ENCODE measurements around the gene RNF128. TPM values are rescaled to one million over a fixed set of nuclear protein-coding genes. Genes with fewer than 3 reads are reported as not detected.

RNF128 gene
- total and polyA plus RNA-seq, 4 donors, result 23.1 to 60.4 (median 43.5) TPM

DNA sequence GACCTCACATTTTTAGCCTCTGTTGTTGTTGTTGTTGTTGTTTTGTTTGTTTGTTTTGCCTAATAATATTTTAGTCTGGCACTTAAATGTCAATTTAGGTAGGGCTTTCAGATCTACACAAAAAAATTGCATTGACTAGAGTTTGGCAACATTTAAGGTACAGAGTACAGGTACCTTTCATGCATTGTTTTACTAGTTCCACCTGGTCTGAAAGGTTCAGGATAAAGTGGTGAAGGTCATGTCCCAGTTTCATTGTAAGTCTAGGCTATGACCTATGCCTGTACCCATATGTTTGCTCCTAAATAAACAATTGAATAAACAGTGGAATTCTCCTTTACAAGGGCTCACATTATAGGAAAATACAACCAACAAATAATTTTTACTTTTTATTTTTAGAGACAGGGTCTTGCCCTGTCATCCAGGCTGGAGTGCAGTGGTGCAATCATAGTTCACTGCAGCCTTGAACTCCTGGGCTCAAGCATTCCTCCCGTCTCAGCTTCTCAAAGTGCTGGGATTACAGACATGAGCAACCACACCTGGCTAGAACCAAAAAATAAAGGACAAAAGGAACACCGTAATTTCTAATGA is 13.8 kb downstream of the RNF128 start:
- Histone ChIP-seq H3K4me3 (ENCODE audit: low read depth in 1 of 3, low read length in 3 of 3) (no peak overlapping the region), H3K4me1 (ENCODE audit: control insufficient read depth in 4 of 4, insufficient read depth in 4 of 4, low read length in 3 of 4) (peaks cover 0 to 6% (median 6%) of the 10 kb centered on the region in 4 donors), H3K36me3 (ENCODE audit: control insufficient read depth in 4 of 4, insufficient read depth in 3 of 4, low read depth in 1 of 4, low read length in 3 of 4) (no peaks in the 10 kb centered on the region), H3K9me3 (ENCODE audit: control insufficient read depth in 4 of 4, low read length in 3 of 4) (no peaks in the 10 kb centered on the region), H3K27ac (ENCODE audit: low read depth in 1 of 2, low read length in 2 of 2) (no peak overlapping the region), H3K9ac (ENCODE audit: low read depth in 1 of 2, low read length in 2 of 2) (no peak overlapping the region), H3K27me3 (ENCODE audit: control insufficient read depth in 4 of 4, insufficient read depth in 4 of 4, low read length in 3 of 4) (no peaks in the 10 kb centered on the region)
- 32% methylated on average over 2 of the region's 2 CpGs for WGBS
- no peak for DNase-seq (ENCODE audit: low spot score)
- TF ChIP-seq RXRA (IDR thresholded peaks at IDR 0.05) (peak; percentile 28 to 55), YY1 (IDR thresholded peaks at IDR 0.05) (no peak), JUND (IDR thresholded peaks at IDR 0.05) (no peak), SP1 (IDR thresholded peaks at IDR 0.05) (no peak), FOXA2 (IDR thresholded peaks at IDR 0.05) (no peak), HNF4A (conservative IDR thresholded peaks at IDR 0.05) (peak; percentile 34 to 66)
- TF ChIP-seq, protein P1, sequence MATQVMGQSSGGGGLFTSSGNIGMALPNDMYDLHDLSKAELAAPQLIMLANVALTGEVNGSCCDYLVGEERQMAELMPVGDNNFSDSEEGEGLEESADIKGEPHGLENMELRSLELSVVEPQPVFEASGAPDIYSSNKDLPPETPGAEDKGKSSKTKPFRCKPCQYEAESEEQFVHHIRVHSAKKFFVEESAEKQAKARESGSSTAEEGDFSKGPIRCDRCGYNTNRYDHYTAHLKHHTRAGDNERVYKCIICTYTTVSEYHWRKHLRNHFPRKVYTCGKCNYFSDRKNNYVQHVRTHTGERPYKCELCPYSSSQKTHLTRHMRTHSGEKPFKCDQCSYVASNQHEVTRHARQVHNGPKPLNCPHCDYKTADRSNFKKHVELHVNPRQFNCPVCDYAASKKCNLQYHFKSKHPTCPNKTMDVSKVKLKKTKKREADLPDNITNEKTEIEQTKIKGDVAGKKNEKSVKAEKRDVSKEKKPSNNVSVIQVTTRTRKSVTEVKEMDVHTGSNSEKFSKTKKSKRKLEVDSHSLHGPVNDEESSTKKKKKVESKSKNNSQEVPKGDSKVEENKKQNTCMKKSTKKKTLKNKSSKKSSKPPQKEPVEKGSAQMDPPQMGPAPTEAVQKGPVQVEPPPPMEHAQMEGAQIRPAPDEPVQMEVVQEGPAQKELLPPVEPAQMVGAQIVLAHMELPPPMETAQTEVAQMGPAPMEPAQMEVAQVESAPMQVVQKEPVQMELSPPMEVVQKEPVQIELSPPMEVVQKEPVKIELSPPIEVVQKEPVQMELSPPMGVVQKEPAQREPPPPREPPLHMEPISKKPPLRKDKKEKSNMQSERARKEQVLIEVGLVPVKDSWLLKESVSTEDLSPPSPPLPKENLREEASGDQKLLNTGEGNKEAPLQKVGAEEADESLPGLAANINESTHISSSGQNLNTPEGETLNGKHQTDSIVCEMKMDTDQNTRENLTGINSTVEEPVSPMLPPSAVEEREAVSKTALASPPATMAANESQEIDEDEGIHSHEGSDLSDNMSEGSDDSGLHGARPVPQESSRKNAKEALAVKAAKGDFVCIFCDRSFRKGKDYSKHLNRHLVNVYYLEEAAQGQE (IDR thresholded peaks at IDR 0.05), result no peak

DNA sequence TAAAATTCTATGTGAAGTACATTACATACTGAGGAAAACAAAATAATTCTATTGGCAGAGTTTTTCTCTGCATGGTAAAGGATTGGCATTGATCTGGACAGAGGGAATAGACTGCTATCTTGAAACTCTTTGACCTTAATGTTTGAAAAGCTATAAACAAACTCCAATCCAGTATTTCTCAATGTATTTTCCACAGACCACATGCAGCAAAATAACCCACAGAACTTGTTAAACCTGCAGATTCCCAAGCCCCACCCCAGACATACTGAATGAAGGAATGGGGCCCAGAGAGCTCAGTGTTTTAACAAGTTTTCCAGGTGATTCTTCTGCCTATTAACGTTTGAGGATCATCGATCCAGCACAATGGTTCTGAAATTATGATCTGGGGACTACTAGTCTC is 15.7 kb downstream of the RNF128 start:
- Histone ChIP-seq H3K27ac (ENCODE audit: low read depth in 1 of 2, low read length in 2 of 2) (no peak overlapping the region), H3K9me3 (ENCODE audit: control insufficient read depth in 4 of 4, low read length in 3 of 4) (no peaks in the 10 kb centered on the region), H3K9ac (ENCODE audit: low read depth in 1 of 2, low read length in 2 of 2) (no peak overlapping the region), H3K4me3 (ENCODE audit: low read depth in 1 of 3, low read length in 3 of 3) (no peak overlapping the region), H3K4me1 (ENCODE audit: control insufficient read depth in 4 of 4, insufficient read depth in 4 of 4, low read length in 3 of 4) (peaks cover 0 to 6% (median 6%) of the 10 kb centered on the region in 4 donors), H3K27me3 (ENCODE audit: control insufficient read depth in 4 of 4, insufficient read depth in 4 of 4, low read length in 3 of 4) (no peaks in the 10 kb centered on the region), H3K36me3 (ENCODE audit: control insufficient read depth in 4 of 4, insufficient read depth in 3 of 4, low read depth in 1 of 4, low read length in 3 of 4) (no peaks in the 10 kb centered on the region)
- 32% methylated on average over 2 of the region's 2 CpGs for WGBS
- peak in 1 of 2 donors; percentile 21 for TF ChIP-seq HNF4A (conservative IDR thresholded peaks at IDR 0.05)
- TF ChIP-seq, protein P2, sequence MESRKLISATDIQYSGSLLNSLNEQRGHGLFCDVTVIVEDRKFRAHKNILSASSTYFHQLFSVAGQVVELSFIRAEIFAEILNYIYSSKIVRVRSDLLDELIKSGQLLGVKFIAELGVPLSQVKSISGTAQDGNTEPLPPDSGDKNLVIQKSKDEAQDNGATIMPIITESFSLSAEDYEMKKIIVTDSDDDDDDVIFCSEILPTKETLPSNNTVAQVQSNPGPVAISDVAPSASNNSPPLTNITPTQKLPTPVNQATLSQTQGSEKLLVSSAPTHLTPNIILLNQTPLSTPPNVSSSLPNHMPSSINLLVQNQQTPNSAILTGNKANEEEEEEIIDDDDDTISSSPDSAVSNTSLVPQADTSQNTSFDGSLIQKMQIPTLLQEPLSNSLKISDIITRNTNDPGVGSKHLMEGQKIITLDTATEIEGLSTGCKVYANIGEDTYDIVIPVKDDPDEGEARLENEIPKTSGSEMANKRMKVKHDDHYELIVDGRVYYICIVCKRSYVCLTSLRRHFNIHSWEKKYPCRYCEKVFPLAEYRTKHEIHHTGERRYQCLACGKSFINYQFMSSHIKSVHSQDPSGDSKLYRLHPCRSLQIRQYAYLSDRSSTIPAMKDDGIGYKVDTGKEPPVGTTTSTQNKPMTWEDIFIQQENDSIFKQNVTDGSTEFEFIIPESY (IDR thresholded peaks at IDR 0.05), result no peak
- no peak for DNase-seq (ENCODE audit: low spot score)

DNA sequence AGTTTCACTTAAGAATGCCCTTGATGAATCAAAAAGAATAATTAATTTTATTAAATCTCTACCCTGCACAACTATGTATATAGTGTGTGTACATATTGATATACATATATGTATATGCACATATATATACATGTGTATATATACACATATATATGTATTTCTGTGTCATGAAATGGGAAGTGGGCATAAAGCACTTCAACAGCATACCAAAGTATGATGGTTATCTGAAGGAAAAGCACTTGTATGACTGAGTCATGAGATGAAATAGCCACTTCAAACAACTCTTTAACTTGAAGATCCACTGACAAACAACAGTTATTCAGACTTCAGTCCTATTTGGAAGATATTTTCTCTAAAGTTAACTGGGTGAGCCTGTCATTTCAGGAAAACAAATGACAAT is 16.3 kb downstream of the RNF128 start:
- H3K36me3 ChIP-seq (ENCODE audit: control insufficient read depth in 4 of 4, insufficient read depth in 3 of 4, low read depth in 1 of 4, low read length in 3 of 4), result no peaks in the 10 kb centered on the region
- no peaks in the 10 kb centered on the region for H3K27me3 ChIP-seq (ENCODE audit: control insufficient read depth in 4 of 4, insufficient read depth in 4 of 4, low read length in 3 of 4)
- no peak overlapping the region for H3K27ac ChIP-seq (ENCODE audit: low read depth in 1 of 2, low read length in 2 of 2)
- H3K9me3 ChIP-seq (ENCODE audit: control insufficient read depth in 4 of 4, low read length in 3 of 4), result no peaks in the 10 kb centered on the region
- H3K9ac ChIP-seq (ENCODE audit: low read depth in 1 of 2, low read length in 2 of 2), result no peak overlapping the region
- DNase-seq (ENCODE audit: low spot score), result no peak
- H3K4me3 ChIP-seq (ENCODE audit: low read depth in 1 of 3, low read length in 3 of 3), result no peak overlapping the region
- H3K4me1 ChIP-seq (ENCODE audit: control insufficient read depth in 4 of 4, insufficient read depth in 4 of 4, low read length in 3 of 4), result peaks cover 0 to 6% (median 6%) of the 10 kb centered on the region in 4 donors
- TF ChIP-seq FOXA2 (IDR thresholded peaks at IDR 0.05) (no peak), RAD21 (IDR thresholded peaks at IDR 0.05) (no peak), HNF4G (IDR thresholded peaks at IDR 0.05) (no peak), FOXA1 (IDR thresholded peaks at IDR 0.05) (no peak), EGR1 (IDR thresholded peaks at IDR 0.05; ENCODE audit: low read depth in 2 of 2) (no peak), HNF4A (conservative IDR thresholded peaks at IDR 0.05) (no peak), SP1 (IDR thresholded peaks at IDR 0.05) (no peak), JUND (IDR thresholded peaks at IDR 0.05) (no peak), RXRA (IDR thresholded peaks at IDR 0.05) (no peak), NR2F2 (IDR thresholded peaks at IDR 0.05) (no peak)
- TF ChIP-seq, protein P3, sequence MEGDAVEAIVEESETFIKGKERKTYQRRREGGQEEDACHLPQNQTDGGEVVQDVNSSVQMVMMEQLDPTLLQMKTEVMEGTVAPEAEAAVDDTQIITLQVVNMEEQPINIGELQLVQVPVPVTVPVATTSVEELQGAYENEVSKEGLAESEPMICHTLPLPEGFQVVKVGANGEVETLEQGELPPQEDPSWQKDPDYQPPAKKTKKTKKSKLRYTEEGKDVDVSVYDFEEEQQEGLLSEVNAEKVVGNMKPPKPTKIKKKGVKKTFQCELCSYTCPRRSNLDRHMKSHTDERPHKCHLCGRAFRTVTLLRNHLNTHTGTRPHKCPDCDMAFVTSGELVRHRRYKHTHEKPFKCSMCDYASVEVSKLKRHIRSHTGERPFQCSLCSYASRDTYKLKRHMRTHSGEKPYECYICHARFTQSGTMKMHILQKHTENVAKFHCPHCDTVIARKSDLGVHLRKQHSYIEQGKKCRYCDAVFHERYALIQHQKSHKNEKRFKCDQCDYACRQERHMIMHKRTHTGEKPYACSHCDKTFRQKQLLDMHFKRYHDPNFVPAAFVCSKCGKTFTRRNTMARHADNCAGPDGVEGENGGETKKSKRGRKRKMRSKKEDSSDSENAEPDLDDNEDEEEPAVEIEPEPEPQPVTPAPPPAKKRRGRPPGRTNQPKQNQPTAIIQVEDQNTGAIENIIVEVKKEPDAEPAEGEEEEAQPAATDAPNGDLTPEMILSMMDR (IDR thresholded peaks at IDR 0.05; ENCODE audit: low read depth, low read length, missing input control), result no peak
- TF ChIP-seq, protein P4, sequence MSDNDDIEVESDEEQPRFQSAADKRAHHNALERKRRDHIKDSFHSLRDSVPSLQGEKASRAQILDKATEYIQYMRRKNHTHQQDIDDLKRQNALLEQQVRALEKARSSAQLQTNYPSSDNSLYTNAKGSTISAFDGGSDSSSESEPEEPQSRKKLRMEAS (IDR thresholded peaks at IDR 0.05), result no peak
- TF ChIP-seq, protein P5, sequence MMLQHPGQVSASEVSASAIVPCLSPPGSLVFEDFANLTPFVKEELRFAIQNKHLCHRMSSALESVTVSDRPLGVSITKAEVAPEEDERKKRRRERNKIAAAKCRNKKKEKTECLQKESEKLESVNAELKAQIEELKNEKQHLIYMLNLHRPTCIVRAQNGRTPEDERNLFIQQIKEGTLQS (IDR thresholded peaks at IDR 0.05), result no peak
- TF ChIP-seq, protein P1 (IDR thresholded peaks at IDR 0.05), result no peak

Measured in liver (tissue), 9 donors.